Measurements from ENCODE around the gene MAN2A1.

- TF ChIP-seq CTCF (IDR thresholded peaks at IDR 0.05) (no peak), POLR2A (IDR thresholded peaks at IDR 0.05) (no peak)
These were observed 69.6 kb downstream of the MAN2A1 start for GRCh38 chr5:109759306-109759705.

All from right lobe of liver (tissue), 4 donors.